ENCODE measurements around the gene MAB21L3.

MAB21L3 gene

GRCh38 chr1:116166655-116167054 is 55.5 kb downstream of the MAB21L3 start:
- DNase-seq: no peak

DNA sequence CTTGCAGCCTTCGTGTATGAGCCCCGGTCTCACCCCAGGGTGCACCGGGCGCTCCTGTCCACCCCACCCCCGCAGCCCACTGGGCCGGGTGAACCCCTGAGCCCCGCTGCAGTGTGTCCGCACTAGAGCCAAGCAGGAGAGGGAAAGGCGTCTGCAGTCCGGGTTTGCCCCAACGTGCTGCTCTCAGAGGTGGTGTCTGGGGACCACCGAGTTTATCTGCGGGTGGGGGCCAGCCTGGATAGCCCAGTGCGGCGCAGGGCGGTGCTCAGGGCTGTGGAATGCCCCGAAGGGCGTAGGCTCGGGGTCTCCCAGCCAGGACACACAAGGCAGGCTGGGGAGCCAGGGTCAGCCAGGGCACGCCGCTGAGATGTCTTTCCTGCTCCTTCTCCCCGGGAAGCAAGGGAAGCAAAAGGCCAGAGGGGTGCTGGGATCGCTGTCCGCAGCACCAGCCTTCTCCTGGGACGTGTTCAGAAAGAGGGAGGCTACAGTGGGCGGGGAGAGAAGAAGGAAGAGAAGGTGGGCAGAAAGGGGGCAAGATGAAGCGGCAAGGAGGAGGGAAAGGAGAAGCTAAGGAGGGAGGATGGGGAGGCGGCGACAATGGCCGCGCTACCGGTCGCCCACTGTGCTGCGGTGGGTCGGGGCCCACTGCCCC is 56.6 kb downstream of the MAB21L3 start:
- no peak for DNase-seq

DNA sequence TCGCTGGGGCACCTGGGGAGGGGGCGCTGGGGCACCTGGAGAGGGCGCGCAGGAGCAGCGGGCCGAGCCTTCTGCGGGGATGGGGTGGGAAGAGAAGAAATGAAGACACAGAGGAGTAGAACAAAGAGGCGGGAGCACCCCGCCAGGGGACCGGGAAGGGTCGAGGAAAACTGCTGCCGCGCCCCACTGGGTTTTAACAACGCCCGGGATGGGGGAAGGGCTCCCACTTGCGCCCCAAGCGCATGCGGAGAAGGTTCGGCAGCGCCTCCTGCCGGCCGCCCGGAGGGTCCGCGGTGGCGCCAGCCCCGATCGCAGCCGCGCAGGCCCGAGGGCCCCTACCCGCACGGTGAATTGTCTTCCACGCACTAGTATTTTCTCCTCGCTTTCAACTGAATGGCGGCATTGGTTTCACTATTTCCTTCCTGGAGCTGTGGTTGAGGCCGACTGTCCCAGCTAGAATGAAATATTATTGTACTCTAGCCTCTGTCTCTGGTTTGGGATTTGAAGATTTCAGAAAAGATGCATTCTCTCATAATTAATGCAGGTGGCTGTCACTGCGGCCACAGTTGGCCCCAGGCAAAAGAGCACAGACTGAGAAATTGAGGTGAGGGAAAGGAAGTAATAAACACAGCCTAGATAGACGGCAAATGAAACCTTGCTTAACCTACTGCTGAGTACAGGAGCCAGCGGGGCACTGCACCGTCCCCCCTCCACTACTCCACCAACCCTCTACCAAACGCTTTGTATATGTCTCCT is 57.3 kb downstream of the MAB21L3 start:
- DNase-seq: peak; percentile 91

GRCh38 chr1:116169898-116170297 is 58.7 kb downstream of the MAB21L3 start:
- no peak for DNase-seq

DNA sequence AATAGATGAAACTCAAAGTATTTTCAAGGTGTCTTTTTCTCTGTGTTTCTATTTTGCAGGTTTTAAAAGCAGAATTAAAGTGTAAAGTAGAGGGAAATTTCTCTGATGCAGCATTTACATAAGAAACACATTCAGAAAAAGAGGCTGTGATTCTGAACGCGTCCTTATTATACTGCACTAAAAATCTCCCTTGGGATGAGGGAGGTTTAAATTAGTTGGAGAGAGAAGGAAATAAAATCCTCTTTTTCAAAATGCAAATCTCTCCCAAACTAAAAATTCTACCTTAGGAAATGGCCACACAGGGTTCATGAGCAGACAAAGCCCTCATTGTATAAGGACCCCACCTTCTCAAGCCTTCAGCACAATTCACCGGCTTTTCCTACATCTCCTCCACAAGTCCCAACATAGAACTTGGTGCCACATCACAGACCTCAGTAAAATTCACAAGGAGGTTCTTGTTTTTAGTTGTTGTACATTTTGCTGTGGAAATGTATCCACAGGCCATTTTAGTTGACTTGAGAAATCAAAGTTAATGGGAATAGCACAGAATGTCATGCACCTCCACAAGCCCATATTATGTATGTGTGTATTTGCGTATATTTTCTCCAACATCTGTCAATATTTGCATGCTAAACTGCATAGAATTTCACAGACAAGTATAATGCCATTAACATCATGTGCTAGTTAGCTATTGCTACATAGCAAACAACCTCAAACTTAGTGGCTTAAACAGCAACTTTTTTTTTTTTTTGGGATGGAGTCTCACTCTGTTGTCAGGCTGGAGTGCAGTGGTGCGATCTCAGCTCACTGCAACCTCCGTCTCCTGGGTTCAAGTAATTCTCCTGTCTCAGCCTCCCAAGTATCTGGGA is 59.8 kb downstream of the MAB21L3 start:
- no peak for DNase-seq

DNA sequence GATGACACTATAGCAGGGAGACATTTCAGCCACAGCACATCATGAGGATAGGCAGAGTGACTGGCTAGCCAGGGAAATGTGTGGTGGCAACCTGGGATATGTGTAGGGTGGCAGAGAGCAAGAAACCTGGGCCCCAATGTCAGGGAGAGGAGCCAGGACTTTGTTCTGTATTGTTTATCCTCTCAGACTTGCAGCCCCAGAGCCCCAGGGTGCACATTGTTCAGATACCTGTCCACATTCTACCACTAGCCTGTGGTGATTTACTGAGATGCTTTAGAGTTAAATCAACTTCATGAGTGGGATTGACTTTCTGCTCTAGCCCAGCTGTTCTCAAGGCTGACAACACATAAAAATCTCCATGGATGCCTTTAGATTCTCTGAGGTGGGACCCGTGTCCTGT is 61.5 kb downstream of the MAB21L3 start:
- DNase-seq: no peak

- no peak for DNase-seq
Observed at GRCh38 chr1:116175611-116176010, 64.4 kb downstream of the MAB21L3 start.

- no peak for DNase-seq
Observed at GRCh38 chr1:116176306-116176789, 65.1 kb downstream of the MAB21L3 start.

- no peak for DNase-seq
Observed at GRCh38 chr1:116177861-116178260, 66.7 kb downstream of the MAB21L3 start.

DNA sequence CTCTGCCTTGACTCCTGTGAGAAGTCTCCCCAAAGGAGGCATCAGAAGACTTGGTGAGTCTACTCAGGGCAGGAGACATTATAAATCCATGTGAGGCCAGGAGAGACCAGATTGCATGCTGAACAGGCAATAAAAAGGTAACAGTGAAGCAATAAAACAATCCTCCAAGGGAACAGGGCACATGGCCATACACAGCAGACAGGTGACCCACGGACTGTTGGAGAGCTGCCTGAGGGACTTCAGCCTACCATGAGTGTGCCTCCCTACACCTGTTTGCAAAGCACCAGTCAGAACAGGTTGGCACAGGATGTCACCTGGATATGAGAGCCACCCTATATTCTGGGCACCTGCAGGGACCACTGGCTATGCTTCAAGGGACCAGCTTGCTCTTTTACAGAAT is 67.6 kb downstream of the MAB21L3 start:
- no peak for DNase-seq

DNA sequence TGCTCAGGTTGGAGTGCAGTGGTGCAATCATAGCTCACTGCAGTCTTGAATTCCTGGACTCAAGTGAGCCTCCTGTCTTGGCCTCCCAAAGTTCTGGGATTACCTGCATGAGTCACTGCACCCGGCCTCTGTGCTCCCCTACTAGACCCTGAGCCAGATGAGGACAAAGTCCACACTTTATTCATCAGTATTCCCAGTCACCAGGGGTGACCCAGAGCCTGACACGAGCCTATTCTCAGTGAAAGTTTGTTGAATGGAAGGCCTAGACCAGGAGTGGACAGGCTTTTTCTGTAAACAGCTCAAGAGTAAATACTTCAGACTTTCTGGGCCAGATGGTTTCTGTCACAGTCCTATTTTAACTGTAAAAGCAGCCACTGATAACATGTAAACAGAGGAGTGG is 68.2 kb downstream of the MAB21L3 start:
- no peak for DNase-seq

- DNase-seq: no peak
Observed at GRCh38 chr1:116179964-116180363, 68.8 kb downstream of the MAB21L3 start.

DNA sequence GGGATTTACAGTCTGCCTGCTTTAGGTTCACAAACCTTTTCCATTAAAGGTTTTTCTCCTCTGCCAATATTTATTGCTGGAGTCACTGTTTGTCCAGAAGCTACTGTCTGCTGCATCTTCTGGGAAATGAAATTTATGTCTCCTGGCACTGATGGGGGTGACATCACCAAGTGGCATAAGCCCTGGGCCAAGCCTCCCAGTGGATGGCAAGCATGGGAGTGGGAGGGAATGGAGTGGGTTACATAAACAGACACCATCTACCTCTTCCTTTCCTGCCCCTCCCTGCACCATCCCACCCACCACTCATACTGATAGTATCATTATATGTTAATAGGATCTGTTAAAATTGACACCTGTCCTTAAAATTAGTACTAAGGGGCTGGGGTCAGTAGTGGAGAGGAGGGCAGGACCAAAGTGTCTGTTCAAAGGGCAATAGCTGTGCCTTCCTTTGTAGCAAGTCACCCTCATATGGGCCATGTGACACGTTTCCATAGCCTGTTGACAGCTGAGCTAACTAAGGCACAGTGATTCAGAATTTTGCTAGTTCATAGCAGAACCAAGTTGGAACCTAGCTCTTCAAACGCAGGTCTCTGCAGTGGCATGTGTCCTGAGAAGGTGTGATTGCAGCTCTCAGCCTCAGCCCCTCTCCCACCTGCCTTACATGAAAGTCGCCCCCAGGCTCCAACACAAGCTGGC is 71.0 kb downstream of the MAB21L3 start:
- no peak for DNase-seq

All from CD4-positive, alpha-beta T cell treated with Interleukin-6 for 4 hours (primary cell).